HepG2 (cell line): ENCODE data around the gene DRC7. TPM values are rescaled to one million over a fixed set of nuclear protein-coding genes. Genes with fewer than 3 reads are reported as not detected.
A peak's percentile ranks its signal among the peaks of the same experiment; 100 is the strongest.

Source experiments
- E2F5 ChIP-seq: sonication (generic); formaldehyde crosslinking; conservative IDR thresholded peaks from 2 replicates; pipeline ENCODE4 v1.4.0; 2020; ENCODE audit warnings: missing genetic modification reagents
- PCBP1 ChIP-seq: fragments of 200-400 bp; formaldehyde crosslinking; IDR thresholded peaks from 2 replicates; pipeline ENCODE4 v1.6.1; 2017; ENCODE audit warnings: mild to moderate bottlenecking, low read depth, low read length, borderline replicate concordance
- RORA ChIP-seq: sonication (generic); formaldehyde crosslinking; IDR thresholded peaks from 2 replicates; pipeline ENCODE4 v1.5.0; 2020; ENCODE audit warnings: mild to moderate bottlenecking, missing genetic modification reagents, moderate library complexity
- SIX4 ChIP-seq: sonication (generic); formaldehyde crosslinking; IDR thresholded peaks from 2 replicates; pipeline ENCODE4 v1.4.0; 2020; ENCODE audit warnings: missing genetic modification reagents
- ZBTB46 ChIP-seq: sonication (generic); formaldehyde crosslinking; IDR thresholded peaks from 2 replicates; pipeline ENCODE4 v1.4.0; 2020; ENCODE audit warnings: mild to moderate bottlenecking, missing genetic modification reagents, borderline replicate concordance
- ZBTB8A ChIP-seq: sonication (generic); formaldehyde crosslinking; IDR thresholded peaks from 2 replicates; pipeline ENCODE4 v1.4.0; 2020; ENCODE audit warnings: mild to moderate bottlenecking, low read depth, missing genetic modification reagents, borderline replicate concordance
- ZGPAT ChIP-seq: IDR thresholded peaks from 2 replicates; pipeline ENCODE4 v1.6.1; 2016; ENCODE audit warnings: mild to moderate bottlenecking
- ZNF567 ChIP-seq: sonication (generic); formaldehyde crosslinking; IDR thresholded peaks from 2 replicates; pipeline ENCODE4 v1.8.1; 2023; ENCODE audit warnings: mild to moderate bottlenecking, missing genetic modification reagents, borderline replicate concordance
- ZNF75D ChIP-seq: sonication (generic); formaldehyde crosslinking; IDR thresholded peaks from 2 replicates; pipeline ENCODE4 v1.8.1; 2023; ENCODE audit warnings: missing genetic modification reagents, mild to moderate bottlenecking, borderline replicate concordance
- ZXDC ChIP-seq: sonication (generic); formaldehyde crosslinking; IDR thresholded peaks from 2 replicates; pipeline ENCODE4 v1.5.0; 2020; ENCODE audit warnings: mild to moderate bottlenecking, missing genetic modification reagents
- polyA plus RNA-seq, 8 experiments: library from polyadenylated mRNA; depleted of rRNA in 3 of 8; stranded (reverse) in 7 of 8; unstranded in 1 of 8; fragments of >200 nt; fragmentation: Illumina TruSeq in 4 of 8; extraction: Trizol in 4 of 8; gene quantifications; 2 replicates each; pipeline versions ENCODE4 v1.2.1 to v1.2.3, GENCODE V29; 2011 to 2016; ENCODE audit warnings: low read depth in 4 of 8, missing spikeins in 1 of 8, mixed read lengths in 1 of 8; ENCODE audit not compliant: insufficient read depth in 1 of 8
- total RNA-seq, 5 experiments: library from RNA; depleted of rRNA; stranded (reverse); fragments of >200 nt; fragmentation: Illumina TruSeq; extraction: Trizol; gene quantifications; 2 replicates each; pipeline ENCODE4 v1.2.3, GENCODE V29; 2016; ENCODE audit warnings: low read depth in 1 of 5
- TF ChIP-seq, protein P1 (sequence below): sonication (generic); formaldehyde crosslinking; conservative IDR thresholded peaks from 2 replicates; pipeline ENCODE4 v1.5.0; 2020; ENCODE audit warnings: missing genetic modification reagents

The DRC7 gene
- total and polyA plus RNA-seq, 2 of the 13 experiments (the other 11 are each of a cell fraction or from before 2014, with no cell fraction given): 2.7 to 3.4 TPM

GRCh38 chr16:57648581-57649442 is 45.8 kb upstream of the DRC7 start (continued):
- TF ChIP-seq RORA (CRISPR knock-in tag) (no peak), SIX4 (CRISPR knock-in tag) (no peak), ZNF567 (CRISPR knock-in tag) (peak; percentile 45; the same call in 1 of the 2 replicates), ZGPAT (peak; percentile 59; the same call in 1 of the 2 replicates), E2F5 (CRISPR knock-in tag) (no peak), ZXDC (CRISPR knock-in tag) (no peak), ZBTB8A (CRISPR knock-in tag) (no peak), ZBTB46 (no peak), PCBP1 (no peak), ZNF75D (CRISPR knock-in tag) (no peak)
- TF ChIP-seq, protein P1, sequence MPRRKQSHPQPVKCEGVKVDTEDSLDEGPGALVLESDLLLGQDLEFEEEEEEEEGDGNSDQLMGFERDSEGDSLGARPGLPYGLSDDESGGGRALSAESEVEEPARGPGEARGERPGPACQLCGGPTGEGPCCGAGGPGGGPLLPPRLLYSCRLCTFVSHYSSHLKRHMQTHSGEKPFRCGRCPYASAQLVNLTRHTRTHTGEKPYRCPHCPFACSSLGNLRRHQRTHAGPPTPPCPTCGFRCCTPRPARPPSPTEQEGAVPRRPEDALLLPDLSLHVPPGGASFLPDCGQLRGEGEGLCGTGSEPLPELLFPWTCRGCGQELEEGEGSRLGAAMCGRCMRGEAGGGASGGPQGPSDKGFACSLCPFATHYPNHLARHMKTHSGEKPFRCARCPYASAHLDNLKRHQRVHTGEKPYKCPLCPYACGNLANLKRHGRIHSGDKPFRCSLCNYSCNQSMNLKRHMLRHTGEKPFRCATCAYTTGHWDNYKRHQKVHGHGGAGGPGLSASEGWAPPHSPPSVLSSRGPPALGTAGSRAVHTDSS (CRISPR knock-in tag): 0 out of 2 replicates have a peak, but pooled peaks have one; percentile 75
